Measurements from ENCODE around the gene TBC1D9B. TPM values are rescaled to one million over a fixed set of nuclear protein-coding genes. Genes with fewer than 3 reads are reported as not detected.

Gene TBC1D9B
- total RNA-seq, 2 donors from 2014 or later = 89.3 to 136 TPM

DNA sequence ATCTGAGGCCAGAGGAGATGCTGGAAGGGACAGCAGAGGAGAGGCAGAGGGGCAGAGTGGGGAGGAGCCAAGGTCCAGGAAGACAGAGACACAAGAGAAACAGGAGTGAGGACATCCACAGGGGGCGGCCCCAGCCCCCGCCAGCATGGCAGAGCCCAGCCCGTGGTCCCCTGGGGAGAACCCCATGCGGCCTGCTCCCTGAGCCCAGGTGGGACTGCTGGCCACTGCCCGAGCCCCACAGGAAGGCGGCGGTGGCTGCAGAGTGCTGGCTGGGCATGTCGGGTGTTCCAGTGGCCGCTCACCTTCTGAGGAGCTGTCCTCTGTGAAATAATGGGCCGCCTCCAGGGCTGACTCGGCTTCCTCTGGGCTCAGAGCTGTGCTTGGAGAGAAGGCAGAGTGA, 40.2 kb downstream of the TBC1D9B start:
- no peak for DNase-seq
- Histone ChIP-seq H3K27ac (no peak overlapping the region), H3K27me3 (no peaks in the 10 kb centered on the region), H3K9me3 (no peaks in the 10 kb centered on the region), H3K9ac (ENCODE audit: low read depth in 2 of 2, low read length in 2 of 2) (no peak overlapping the region), H3K36me3 (peaks cover 15% of the 10 kb centered on the region), H3K4me3 (no peak overlapping the region), H3K4me1 (no peaks in the 10 kb centered on the region)
- TF ChIP-seq, protein P1, sequence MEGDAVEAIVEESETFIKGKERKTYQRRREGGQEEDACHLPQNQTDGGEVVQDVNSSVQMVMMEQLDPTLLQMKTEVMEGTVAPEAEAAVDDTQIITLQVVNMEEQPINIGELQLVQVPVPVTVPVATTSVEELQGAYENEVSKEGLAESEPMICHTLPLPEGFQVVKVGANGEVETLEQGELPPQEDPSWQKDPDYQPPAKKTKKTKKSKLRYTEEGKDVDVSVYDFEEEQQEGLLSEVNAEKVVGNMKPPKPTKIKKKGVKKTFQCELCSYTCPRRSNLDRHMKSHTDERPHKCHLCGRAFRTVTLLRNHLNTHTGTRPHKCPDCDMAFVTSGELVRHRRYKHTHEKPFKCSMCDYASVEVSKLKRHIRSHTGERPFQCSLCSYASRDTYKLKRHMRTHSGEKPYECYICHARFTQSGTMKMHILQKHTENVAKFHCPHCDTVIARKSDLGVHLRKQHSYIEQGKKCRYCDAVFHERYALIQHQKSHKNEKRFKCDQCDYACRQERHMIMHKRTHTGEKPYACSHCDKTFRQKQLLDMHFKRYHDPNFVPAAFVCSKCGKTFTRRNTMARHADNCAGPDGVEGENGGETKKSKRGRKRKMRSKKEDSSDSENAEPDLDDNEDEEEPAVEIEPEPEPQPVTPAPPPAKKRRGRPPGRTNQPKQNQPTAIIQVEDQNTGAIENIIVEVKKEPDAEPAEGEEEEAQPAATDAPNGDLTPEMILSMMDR (IDR thresholded peaks at IDR 0.05) = no peak
- intact Hi-C loops (cut with DNase I) = no loop called here

DNA sequence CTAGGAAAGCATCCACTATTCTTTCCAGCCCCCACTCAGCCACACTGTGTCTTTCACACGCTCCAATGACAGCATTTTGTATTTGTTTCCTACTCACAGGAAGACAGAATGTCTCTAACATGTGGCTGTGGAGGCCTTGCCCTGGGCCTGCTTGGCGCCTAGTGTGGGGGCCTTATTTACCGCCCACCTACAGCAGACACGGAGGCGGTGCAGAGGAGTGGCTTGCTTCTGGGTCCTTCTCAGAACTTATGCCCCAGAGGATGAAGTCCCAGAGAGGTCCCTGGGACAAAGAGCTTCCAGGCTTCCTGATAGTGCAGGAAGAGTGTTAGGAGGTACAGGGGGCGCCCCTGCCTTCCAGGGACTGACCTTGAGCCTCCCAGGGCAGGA, 40.6 kb downstream of the TBC1D9B start:
- DNase-seq = no peak
- intact Hi-C loops (cut with DNase I) = no loop called here
- Histone ChIP-seq H3K36me3 (peaks cover 11% of the 10 kb centered on the region), H3K4me3 (no peak overlapping the region), H3K27ac (no peak overlapping the region), H3K9me3 (no peaks in the 10 kb centered on the region), H3K9ac (ENCODE audit: low read depth in 2 of 2, low read length in 2 of 2) (no peak overlapping the region), H3K4me1 (no peaks in the 10 kb centered on the region), H3K27me3 (no peaks in the 10 kb centered on the region)
- TF ChIP-seq, protein P1 (IDR thresholded peaks at IDR 0.05) = no peak

DNA sequence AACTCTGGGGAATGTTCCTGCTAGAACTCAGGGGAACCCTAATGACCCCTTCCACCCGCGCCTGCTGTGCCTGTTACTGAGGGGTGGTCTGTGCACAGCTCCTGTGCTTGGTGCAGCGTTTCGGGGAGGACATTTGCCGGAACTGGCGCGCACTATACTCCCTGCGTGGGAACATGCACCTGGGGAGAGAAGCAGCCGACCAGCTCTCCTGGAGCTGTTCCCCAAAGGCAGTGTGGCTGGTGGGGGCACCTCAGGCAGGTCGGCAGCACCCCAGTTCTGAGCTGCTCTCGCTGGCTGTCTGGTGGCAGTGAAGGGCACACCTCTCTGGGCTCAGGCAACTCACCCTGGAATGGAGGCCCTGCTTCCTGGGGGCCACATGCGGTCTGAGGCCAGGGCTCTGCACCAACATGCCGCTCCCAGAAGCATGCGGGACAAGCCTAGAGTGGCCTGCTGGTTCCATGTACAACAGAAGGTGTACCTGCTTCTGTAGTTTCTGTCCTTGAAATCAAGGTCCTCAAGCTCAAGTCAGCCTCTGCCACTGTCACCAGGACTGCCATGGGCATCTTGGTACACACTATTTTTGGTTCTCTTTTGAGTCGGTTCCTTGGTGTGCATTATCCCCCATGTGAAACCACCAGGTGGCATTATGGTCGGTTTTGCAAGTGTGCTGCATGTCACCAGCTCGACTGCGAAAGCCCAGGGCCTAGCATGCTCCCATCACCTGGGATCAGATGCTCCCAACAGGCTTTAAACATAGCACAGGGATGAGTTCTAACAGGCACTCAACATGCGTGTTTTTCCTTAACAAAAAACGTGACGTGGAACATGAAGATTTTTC, 41.2 kb downstream of the TBC1D9B start:
- no peak overlapping the region for H3K4me3 ChIP-seq
- H3K9me3 ChIP-seq = no peaks in the 10 kb centered on the region
- H3K27me3 ChIP-seq = no peaks in the 10 kb centered on the region
- intact Hi-C loops (cut with DNase I) = no loop called here
- TF ChIP-seq, protein P1 (IDR thresholded peaks at IDR 0.05) = no peak
- H3K9ac ChIP-seq (ENCODE audit: low read depth in 2 of 2, low read length in 2 of 2) = no peak overlapping the region
- H3K27ac ChIP-seq = no peak overlapping the region
- peaks cover 11% of the 10 kb centered on the region for H3K36me3 ChIP-seq
- no peaks in the 10 kb centered on the region for H3K4me1 ChIP-seq
- no peak for DNase-seq

GRCh38 chr5:179865491-179866240, 42.0 kb downstream of the TBC1D9B start:
- Histone ChIP-seq H3K9ac (ENCODE audit: low read depth in 2 of 2, low read length in 2 of 2) (no peak overlapping the region), H3K9me3 (no peaks in the 10 kb centered on the region), H3K27ac (no peak overlapping the region), H3K36me3 (peaks cover 11% of the 10 kb centered on the region), H3K4me1 (no peaks in the 10 kb centered on the region), H3K4me3 (no peak overlapping the region), H3K27me3 (no peaks in the 10 kb centered on the region)
- TF ChIP-seq, protein P1 (IDR thresholded peaks at IDR 0.05) = no peak
- no peak for DNase-seq
- intact Hi-C loops (cut with DNase I) = no loop called here

DNA sequence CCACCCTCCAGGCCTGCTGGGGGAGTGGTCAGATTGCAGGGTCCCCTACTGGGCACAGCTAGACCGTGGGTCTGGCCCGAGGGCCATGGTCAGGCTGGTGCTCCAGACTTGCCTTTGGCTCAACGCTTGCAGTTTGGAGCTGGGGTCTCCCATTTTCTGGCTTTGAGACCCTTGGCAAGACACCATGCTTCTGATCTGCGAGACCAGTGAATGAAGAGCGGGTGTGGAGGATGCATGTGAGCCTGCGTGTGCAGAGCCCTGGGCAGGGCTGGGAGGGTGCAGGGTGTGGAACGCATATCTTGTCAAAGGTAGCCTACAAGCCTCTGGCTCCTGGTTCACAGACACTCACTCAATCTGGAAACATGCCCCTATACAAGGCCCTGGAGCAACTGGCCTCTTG, 43.0 kb downstream of the TBC1D9B start:
- Histone ChIP-seq H3K27me3 (no peaks in the 10 kb centered on the region), H3K4me1 (no peaks in the 10 kb centered on the region), H3K27ac (no peak overlapping the region), H3K4me3 (no peak overlapping the region), H3K9ac (ENCODE audit: low read depth in 2 of 2, low read length in 2 of 2) (no peak overlapping the region), H3K9me3 (no peaks in the 10 kb centered on the region), H3K36me3 (peaks cover 11% of the 10 kb centered on the region)
- intact Hi-C loops (cut with DNase I) = no loop called here
- TF ChIP-seq, protein P1 (IDR thresholded peaks at IDR 0.05) = no peak
- DNase-seq = no peak
